Measurements from ENCODE around the gene UBE2F. TPM values are rescaled to one million over a fixed set of nuclear protein-coding genes. Genes with fewer than 3 reads are reported as not detected.

UBE2F gene
- polyA plus RNA-seq, 1 of the 3 experiments (the other 2 are of a cell fraction) = 56.9 TPM

Small RNA genes lying within 50 kb of the gene (small RNA-seq; reads per million reads assigned to genes)
- gene RNU6-1333P = 0 reads per million in 7 experiments

Other genes starting within 250 kb of the UBE2F start
- gene RBM44, start 168.2 kb upstream of the UBE2F start, polyA plus RNA-seq (2012; rRNA removed) = 0.30 and 0.34 TPM in 2 replicates
- gene RAMP1, start 107.4 kb upstream of the UBE2F start, polyA plus RNA-seq (2012; rRNA removed) = 21.2 and 27.9 TPM in 2 replicates
- gene SCLY, start 94.0 kb downstream of the UBE2F start, polyA plus RNA-seq (2012; rRNA removed) = 19.1 and 20.9 TPM in 2 replicates
- 0.03 and 0.05 TPM in 2 replicates for gene ESPNL, start 133.3 kb downstream of the UBE2F start, polyA plus RNA-seq (2012; rRNA removed)
- not detected in 2 replicates for gene KLHL30, start 171.7 kb downstream of the UBE2F start, polyA plus RNA-seq (2012; rRNA removed)
- 1.3 and 1.5 TPM in 2 replicates for gene ERFE, start 192.0 kb downstream of the UBE2F start, polyA plus RNA-seq (2012; rRNA removed)
- 35.6 and 49.2 TPM in 2 replicates for gene ILKAP, start 236.7 kb downstream of the UBE2F start, polyA plus RNA-seq (2012; rRNA removed)